HUES6 (cell line): ENCODE measurements around the gene NLRC5.
"Not testable (repeated sequence)": the region's sequence is repeated elsewhere in the genome, so short reads cannot be mapped to it uniquely, and the experiment has no call there.

Source experiments
- H3K27ac ChIP-seq: 2 replicates; pipeline ENCODE4 v1.7.0; 2013; ENCODE audit warnings: low read depth, mild to moderate bottlenecking, low read length, inconsistent platforms
- H3K27me3 ChIP-seq: 2 replicates; pipeline ENCODE4 v1.6.1; 2013; ENCODE audit warnings: low read length; ENCODE audit not compliant: control insufficient read depth, insufficient read depth
- H3K36me3 ChIP-seq: 2 replicates; pipeline ENCODE4 v1.6.1; 2013; ENCODE audit warnings: low read length; ENCODE audit not compliant: control insufficient read depth, insufficient read depth
- H3K4me1 ChIP-seq: 2 replicates; pipeline ENCODE4 v1.6.1; 2013; ENCODE audit warnings: low read length; ENCODE audit not compliant: control insufficient read depth, insufficient read depth
- H3K4me3 ChIP-seq: 2 replicates; pipeline ENCODE4 v1.5.1; 2013; ENCODE audit warnings: low read depth, low read length
- H3K9ac ChIP-seq: one replicate; pipeline ENCODE4 v1.6.1; 2013; ENCODE audit warnings: mild to moderate bottlenecking, low read length
- H3K9me3 ChIP-seq: 2 replicates; pipeline ENCODE4 v1.6.1; 2013; ENCODE audit warnings: low read depth, low read length; ENCODE audit not compliant: control insufficient read depth, insufficient read depth

NLRC5 gene

GRCh38 chr16:57069635-57070370, 80.4 kb downstream of the NLRC5 start:
- H3K27me3 ChIP-seq: no peaks in the 10 kb centered on the region
- no peaks in the 10 kb centered on the region for H3K36me3 ChIP-seq
- H3K4me1 ChIP-seq: peaks cover 7% of the 10 kb centered on the region; the same call in 1 of the 2 replicates
- H3K9me3 ChIP-seq: no peaks in the 10 kb centered on the region
- H3K27ac ChIP-seq: no peak overlapping the region
- no peak overlapping the region for H3K9ac ChIP-seq
- no peak overlapping the region for H3K4me3 ChIP-seq

- Histone ChIP-seq H3K36me3 (no peaks in the 10 kb centered on the region), H3K27ac (no peak overlapping the region), H3K4me3 (no peak overlapping the region), H3K27me3 (no peaks in the 10 kb centered on the region), H3K9ac (no peak overlapping the region), H3K9me3 (no peaks in the 10 kb centered on the region), H3K4me1 (peaks cover 7% of the 10 kb centered on the region; the same call in 1 of the 2 replicates)
Observed at GRCh38 chr16:57070424-57070823, 81.1 kb downstream of the NLRC5 start.

- not testable (repeated sequence) for H3K27me3 ChIP-seq, H3K4me1 ChIP-seq, H3K27ac ChIP-seq, H3K4me3 ChIP-seq, H3K9me3 ChIP-seq, H3K9ac ChIP-seq, H3K36me3 ChIP-seq
Observed at GRCh38 chr16:57071081-57071732, 81.8 kb downstream of the NLRC5 start.

- peaks cover 12% of the 10 kb centered on the region; the same call in 1 of the 2 replicates for H3K4me1 ChIP-seq
- H3K36me3 ChIP-seq: no peaks in the 10 kb centered on the region
- no peak overlapping the region for H3K4me3 ChIP-seq
- no peaks in the 10 kb centered on the region for H3K27me3 ChIP-seq
- H3K9me3 ChIP-seq: no peaks in the 10 kb centered on the region
- no peak overlapping the region for H3K9ac ChIP-seq
- no peak overlapping the region for H3K27ac ChIP-seq
Observed at GRCh38 chr16:57071831-57072582, 82.7 kb downstream of the NLRC5 start.

DNA sequence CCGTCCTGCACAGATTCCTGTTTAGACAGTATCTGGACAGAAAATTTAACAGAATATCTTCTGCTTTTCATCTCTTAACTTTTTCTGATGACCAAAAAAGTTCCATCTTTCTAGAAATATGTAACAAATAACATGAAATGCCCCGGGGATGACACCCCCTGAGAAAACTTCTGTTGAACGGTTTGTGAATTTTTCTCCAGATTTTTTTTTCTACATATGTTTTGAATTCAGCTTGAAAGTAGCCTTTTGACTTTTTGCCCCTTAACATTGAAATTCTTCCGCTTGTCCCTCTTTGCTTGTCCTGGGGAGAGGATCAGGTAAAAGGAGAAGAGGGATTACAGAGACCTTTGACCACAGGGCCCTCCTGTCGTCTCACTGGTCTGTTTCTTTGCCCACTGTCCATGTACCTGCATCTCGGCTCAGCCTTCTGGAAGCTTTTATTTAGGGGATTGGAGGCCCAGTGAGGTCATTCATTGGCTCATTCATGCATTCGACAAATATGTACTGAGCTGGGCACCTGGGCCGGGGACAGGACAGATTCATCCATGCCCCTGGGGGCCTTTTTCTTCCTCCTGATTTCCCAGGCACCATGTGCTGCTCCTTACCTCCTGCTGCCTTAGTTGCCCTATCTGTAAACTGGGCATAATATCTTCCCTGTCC, 83.4 kb downstream of the NLRC5 start:
- Histone ChIP-seq H3K27ac (no peak overlapping the region), H3K9me3 (no peaks in the 10 kb centered on the region), H3K4me3 (no peak overlapping the region), H3K27me3 (no peaks in the 10 kb centered on the region), H3K9ac (no peak overlapping the region), H3K36me3 (no peaks in the 10 kb centered on the region), H3K4me1 (peaks cover 12% of the 10 kb centered on the region; the same call in 1 of the 2 replicates)

DNA sequence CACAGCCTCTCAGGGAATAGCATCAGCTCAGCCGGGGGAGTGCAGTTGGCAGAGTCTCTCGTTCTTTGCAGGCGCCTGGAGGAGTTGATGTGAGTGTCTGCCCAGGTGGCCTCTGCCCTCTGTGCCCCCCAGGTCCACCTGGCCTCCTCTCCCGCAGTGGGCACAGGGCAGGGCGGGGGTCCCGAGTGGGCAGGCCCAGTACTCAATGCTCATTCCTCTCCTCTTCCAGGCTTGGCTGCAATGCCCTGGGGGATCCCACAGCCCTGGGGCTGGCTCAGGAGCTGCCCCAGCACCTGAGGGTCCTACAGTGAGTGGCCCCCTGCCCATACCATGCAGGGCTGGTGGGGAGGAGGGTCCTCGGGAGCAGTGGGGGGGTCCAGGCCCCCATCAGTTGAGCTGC, 88.4 kb downstream of the NLRC5 start:
- Histone ChIP-seq H3K9ac (no peak overlapping the region), H3K27ac (no peak overlapping the region), H3K4me1 (peaks cover 5% of the 10 kb centered on the region; the same call in 1 of the 2 replicates), H3K27me3 (no peaks in the 10 kb centered on the region), H3K4me3 (no peak overlapping the region), H3K9me3 (no peaks in the 10 kb centered on the region), H3K36me3 (no peaks in the 10 kb centered on the region)

GRCh38 chr16:57081744-57082143, 92.4 kb downstream of the NLRC5 start:
- Histone ChIP-seq H3K9ac (no peak overlapping the region), H3K9me3 (no peaks in the 10 kb centered on the region), H3K27me3 (no peaks in the 10 kb centered on the region), H3K27ac (no peak overlapping the region), H3K4me1 (0 out of 2 replicates have a peak, but pooled peaks cover 3% of the 10 kb centered on the region), H3K4me3 (no peak overlapping the region), H3K36me3 (no peaks in the 10 kb centered on the region)

GRCh38 chr16:57082664-57083063, 93.3 kb downstream of the NLRC5 start:
- H3K9ac ChIP-seq: no peak overlapping the region
- no peaks in the 10 kb centered on the region for H3K36me3 ChIP-seq
- no peaks in the 10 kb centered on the region for H3K27me3 ChIP-seq
- H3K4me3 ChIP-seq: no peak overlapping the region
- H3K4me1 ChIP-seq: 0 out of 2 replicates have a peak, but pooled peaks cover 3% of the 10 kb centered on the region
- no peak overlapping the region for H3K27ac ChIP-seq
- H3K9me3 ChIP-seq: no peaks in the 10 kb centered on the region

DNA sequence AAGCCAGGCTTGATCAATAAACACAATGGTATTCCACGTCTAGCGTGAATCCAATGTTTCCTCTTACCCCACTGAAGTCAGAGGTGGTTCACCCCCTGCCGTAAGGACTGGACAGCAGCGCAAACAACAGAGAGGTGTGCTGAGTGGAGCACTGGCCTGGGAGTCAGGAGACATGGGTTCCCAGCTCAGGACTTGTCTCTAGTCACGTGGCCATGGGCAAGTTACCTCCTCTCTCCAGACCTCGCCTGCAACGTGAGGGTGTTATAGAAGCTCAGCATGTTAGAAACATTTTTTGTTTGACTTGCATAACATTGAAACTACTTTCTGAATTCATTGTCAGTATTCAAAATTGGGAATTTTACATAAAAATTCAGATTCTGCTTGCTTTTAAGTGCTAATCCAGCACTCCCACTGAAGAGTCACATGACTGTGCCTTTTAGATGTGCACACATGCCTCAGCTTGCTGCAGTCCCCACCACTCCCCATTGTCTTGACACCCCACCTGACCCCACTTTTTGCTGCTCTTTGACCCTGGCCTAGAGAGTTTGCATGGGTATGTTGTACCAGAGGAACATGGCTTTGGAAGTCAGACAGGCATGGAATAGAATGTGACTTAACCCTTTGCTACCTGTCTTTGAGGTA, 94.2 kb downstream of the NLRC5 start:
- Histone ChIP-seq H3K27me3 (no peaks in the 10 kb centered on the region), H3K9me3 (no peaks in the 10 kb centered on the region), H3K36me3 (no peaks in the 10 kb centered on the region), H3K27ac (no peak overlapping the region), H3K4me3 (no peak overlapping the region), H3K9ac (no peak overlapping the region), H3K4me1 (0 out of 2 replicates have a peak, but pooled peaks cover 3% of the 10 kb centered on the region)

DNA sequence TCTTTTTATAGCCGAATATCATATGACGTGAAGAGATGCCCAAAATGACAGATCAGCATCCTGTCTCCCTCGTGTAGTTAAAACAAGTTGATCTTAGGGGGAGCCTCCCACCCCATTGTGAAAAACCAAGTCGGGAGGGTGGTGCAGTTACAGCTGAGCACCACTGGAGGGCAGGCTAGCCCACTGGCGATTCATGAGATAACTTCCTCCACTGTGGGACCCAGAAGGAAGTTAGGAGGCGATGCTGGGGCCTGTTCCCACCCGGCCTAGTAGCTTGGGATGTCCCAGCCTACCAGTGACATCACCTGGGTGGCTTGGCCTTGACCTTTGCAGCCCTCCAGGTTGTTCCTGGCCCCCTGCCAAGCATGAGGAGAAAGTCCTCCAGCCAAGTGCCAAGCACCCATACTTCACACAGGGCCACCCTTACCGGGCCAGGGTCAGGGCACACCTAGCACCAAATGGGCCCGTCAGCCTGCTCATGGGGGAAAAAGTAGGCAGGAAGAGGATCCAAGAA, 95.0 kb downstream of the NLRC5 start:
- Histone ChIP-seq H3K4me3 (no peak overlapping the region), H3K36me3 (no peaks in the 10 kb centered on the region), H3K27me3 (no peaks in the 10 kb centered on the region), H3K9ac (no peak overlapping the region), H3K9me3 (no peaks in the 10 kb centered on the region), H3K27ac (no peak overlapping the region), H3K4me1 (0 out of 2 replicates have a peak, but pooled peaks cover 3% of the 10 kb centered on the region)
